ENCODE data around the gene DTD1. TPM values are rescaled to one million over a fixed set of nuclear protein-coding genes. Genes with fewer than 3 reads are reported as not detected.

Gene DTD1, protein sequence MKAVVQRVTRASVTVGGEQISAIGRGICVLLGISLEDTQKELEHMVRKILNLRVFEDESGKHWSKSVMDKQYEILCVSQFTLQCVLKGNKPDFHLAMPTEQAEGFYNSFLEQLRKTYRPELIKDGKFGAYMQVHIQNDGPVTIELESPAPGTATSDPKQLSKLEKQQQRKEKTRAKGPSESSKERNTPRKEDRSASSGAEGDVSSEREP
- 53.9 and 130 TPM in 2 replicates for total RNA-seq

DNA sequence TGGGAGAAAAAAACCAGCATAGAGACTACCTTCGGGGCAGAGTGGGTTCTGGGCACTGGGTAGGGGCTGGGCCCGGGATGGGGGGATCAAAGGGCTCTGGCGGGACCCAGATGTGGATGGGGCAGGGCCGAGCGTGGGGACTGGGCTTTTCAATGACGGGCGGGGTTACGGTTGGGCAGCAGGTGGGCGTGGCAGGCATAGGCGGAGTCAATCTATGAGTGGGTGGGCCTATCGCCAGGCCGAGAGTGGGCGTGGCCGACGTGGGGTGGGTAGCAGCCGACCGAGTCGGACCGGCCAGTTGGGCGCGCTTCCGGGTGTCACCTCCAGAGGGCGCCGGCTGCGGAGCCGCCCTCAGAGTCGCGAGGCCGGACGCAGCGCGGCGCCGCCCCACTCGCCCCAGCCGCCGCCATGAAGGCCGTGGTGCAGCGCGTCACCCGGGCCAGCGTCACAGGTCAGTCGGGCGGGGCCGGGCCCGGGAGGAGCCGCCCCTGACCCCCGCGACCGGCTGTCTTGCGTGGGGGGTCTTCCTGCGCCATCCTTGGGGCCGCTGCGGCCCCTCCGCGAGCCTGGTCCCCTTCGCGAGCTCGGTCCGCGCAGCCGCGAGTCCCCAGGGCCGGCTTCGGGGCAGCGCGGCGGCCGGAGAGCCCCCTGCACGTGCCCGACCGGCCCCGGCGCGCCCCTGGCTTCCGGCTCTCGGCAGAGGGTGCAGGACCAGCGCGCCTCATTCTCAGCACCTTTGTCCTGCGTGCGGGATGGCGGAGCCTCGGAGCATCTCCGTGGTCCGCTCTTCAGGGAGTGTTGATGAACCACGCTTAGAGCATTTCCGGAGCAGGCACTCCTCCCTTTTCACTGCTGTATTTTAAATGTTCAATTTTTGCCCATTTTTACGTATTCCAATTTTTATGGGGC lies at the start of gene DTD1:
Gene DTD1 (plus strand): TSS at position 390 of the 909 bp plus-strand sequence. CDS start 19 bp downstream, at position 409.

DNA sequence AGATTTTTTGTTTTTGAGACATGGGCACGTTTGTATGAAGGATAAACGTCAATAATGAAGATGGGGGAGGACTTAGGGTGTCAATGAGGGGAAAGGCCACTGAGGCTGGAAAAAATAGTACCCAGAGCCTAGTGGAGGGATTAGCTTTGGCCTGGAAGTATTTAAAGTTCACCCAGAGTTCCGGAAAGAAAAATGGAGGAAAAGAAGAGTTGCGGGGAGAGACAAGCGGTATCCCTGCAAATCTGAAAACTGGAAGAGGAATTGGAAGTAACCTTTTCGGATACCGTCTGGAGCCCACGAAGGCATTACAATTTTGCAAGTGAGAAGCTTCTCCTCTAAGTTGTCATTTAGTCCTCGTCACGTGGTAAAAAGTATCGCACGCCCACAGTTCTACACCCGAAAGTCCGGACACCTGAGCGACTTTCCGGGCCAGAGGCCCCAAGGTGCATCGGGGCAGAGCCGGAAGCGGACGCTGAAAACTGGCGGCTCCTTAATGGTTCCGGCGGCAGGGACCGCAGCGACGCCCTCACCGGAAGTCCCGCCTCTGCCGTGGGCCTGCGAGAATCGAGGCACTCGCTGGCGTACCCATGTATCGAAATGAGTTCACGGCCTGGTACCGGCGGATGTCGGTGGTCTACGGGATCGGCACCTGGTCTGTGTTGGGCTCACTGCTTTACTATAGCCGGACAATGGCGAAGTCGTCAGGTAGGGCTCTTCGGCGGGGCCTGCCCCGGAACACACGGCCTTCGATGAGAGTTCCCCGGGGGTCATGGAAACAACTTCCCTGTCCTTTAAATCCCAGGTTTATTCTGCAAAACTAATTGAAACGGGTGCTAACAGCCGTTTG lies 20.7 kb upstream of the DTD1 start, which contains the start of gene SMIM26:
Gene SMIM26 (plus strand): TSS at position 541 of the 847 bp plus-strand sequence. CDS start 47 bp downstream, at position 588.

DNA sequence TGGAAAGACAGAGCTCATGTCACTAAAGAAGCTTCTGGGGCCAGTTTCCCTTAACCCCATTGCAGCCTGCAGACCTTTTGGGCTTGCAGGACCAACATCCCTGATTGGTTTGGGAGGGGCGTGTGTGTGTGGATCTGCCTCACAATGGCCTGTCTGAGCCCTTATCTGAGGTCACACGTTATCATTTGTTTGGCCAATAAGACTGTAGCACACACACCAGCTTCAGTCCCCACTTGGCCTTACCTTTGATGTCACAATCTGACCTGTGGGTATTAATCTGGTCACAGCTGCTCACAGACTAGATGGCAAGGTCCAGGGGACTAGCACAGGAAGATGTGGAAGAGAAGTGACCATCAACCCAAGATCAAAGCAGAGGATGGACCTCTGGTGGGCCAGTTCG lies 225.6 kb downstream of the DTD1 start, which contains the start of gene SCP2D1:
Gene SCP2D1 (plus strand): TSS at position 301 of the 400 bp plus-strand sequence. CDS start 33 bp downstream, at position 334.

Other genes with a start within 250 kb of the DTD1 start
- gene DZANK1, start 121.0 kb upstream of the DTD1 start, total RNA-seq, result 0.83 and 1.3 TPM in 2 replicates
- 11.5 and 18.0 TPM in 2 replicates for gene POLR3F, start 120.7 kb upstream of the DTD1 start, total RNA-seq
- gene RBBP9, start 90.8 kb upstream of the DTD1 start, total RNA-seq, result 15.9 and 17.3 TPM in 2 replicates
- gene SEC23B, start 80.1 kb upstream of the DTD1 start, total RNA-seq, result 35.2 and 41.4 TPM in 2 replicates
- 52.9 and 93.4 TPM in 2 replicates for gene SMIM26, start 20.6 kb upstream of the DTD1 start, total RNA-seq
- gene SCP2D1, start 225.7 kb downstream of the DTD1 start, total RNA-seq, result not detected in 2 replicates